ENCODE measurements around the gene FOXRED1. TPM values are rescaled to one million over a fixed set of nuclear protein-coding genes. Genes with fewer than 3 reads are reported as not detected.

FOXRED1 gene
- total RNA-seq, 1 experiment from 2014 or later, result 43.2 TPM

DNA sequence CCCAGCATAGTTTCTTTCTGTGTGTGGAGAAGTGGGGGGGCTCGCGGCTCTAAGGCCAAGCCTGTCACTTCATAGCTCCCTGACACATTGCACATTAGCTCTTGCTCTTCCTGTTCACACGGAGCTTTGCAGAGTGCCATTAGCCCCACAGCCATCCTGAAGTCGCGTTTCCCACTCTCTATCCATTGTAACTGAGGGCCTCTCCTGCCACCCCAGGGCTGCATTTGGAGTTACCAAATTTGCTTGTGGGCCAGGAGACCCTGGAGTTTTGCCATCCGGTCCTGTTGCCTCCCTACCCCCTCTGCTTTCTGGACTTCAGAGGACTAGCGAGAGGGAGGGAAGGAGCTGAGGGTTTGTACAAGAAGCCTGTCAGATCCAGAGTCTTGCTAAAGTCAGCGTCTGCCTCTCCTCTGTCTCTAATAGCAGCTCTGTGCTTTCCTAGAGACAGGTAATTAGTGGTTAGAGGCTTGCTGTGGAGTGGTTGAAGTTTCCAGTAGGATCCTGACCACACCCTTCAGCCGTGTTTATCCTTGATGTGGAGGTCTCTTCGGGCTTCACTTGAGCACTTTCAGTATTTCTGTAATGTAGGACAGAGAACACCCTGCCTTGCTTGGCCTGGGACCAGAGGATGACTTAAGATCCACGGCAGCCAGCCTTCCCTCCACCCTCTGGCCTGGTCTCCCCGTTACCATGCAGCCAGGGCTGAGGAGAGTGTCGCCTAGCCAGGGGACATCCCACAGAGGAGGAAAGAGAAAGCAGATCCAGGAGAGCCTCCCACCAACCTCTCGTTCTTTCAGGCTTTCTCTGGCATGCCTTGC is 49.0 kb downstream of the FOXRED1 start:
- no peak overlapping the region for H2AFZ ChIP-seq
- TF ChIP-seq CTCF (conservative IDR thresholded peaks at IDR 0.05) (no peak), EZH2 (IDR thresholded peaks at IDR 0.05; ENCODE audit: low read depth) (no peak)
- no peak overlapping the region for H3K4me2 ChIP-seq
- H3K79me2 ChIP-seq (ENCODE audit: low read depth), result no peaks in the 10 kb centered on the region
- intact Hi-C loops (cut with micrococcal nuclease; ENCODE audit: unreplicated experiment), result no loop called here
- no peaks in the 10 kb centered on the region for H3K4me1 ChIP-seq (replicated peaks; ENCODE audit: insufficient read depth)
- ChIA-PET POLR2A (ENCODE audit: unreplicated experiment) (interaction anchor here (0.7 kb wide), 1 partner anchor 658 kb away, joined by 3 read pairs; no protein-coding TSS in a partner anchor), CTCF (no interaction called here)
- no peaks in the 10 kb centered on the region for H3F3A ChIP-seq (ENCODE audit: insufficient read depth, low read depth)
- H3K36me3 ChIP-seq (ENCODE audit: low read depth), result 0 out of 2 replicates have a peak, but pooled peaks cover 8% of the 10 kb centered on the region
- H4K20me1 ChIP-seq (ENCODE audit: insufficient read depth), result no peaks in the 10 kb centered on the region
- BruUV-seq (replicated peaks), result no TSS peak
- no peaks in the 10 kb centered on the region for H3K9me2 ChIP-seq (ENCODE audit: insufficient read depth)
- no peak for DNase-seq
- H3K27me3 ChIP-seq (ENCODE audit: insufficient read depth, low read depth), result no peaks in the 10 kb centered on the region
- no peaks in the 10 kb centered on the region for H3K9me3 ChIP-seq (ENCODE audit: insufficient read depth, low read depth)
- H3K4me3 ChIP-seq, result no peak overlapping the region
- no peak overlapping the region for H3K27ac ChIP-seq

GRCh38 chr11:126318574-126319373 is 49.8 kb downstream of the FOXRED1 start:
- Histone ChIP-seq H4K20me1 (ENCODE audit: insufficient read depth) (no peaks in the 10 kb centered on the region), H3K27ac (no peak overlapping the region), H3F3A (ENCODE audit: insufficient read depth, low read depth) (no peaks in the 10 kb centered on the region), H3K9me3 (ENCODE audit: insufficient read depth, low read depth) (no peaks in the 10 kb centered on the region), H3K4me2 (no peak overlapping the region), H3K9me2 (ENCODE audit: insufficient read depth) (no peaks in the 10 kb centered on the region), H3K27me3 (ENCODE audit: insufficient read depth, low read depth) (no peaks in the 10 kb centered on the region), H2AFZ (no peak overlapping the region), H3K36me3 (ENCODE audit: low read depth) (0 out of 2 replicates have a peak, but pooled peaks cover 8% of the 10 kb centered on the region), H3K4me1 (replicated peaks; ENCODE audit: insufficient read depth) (no peaks in the 10 kb centered on the region), H3K4me3 (no peak overlapping the region), H3K79me2 (ENCODE audit: low read depth) (no peaks in the 10 kb centered on the region)
- CTCF ChIA-PET, result interaction anchor here (0.5 kb wide), 1 partner anchor 163 kb away, joined by 3 read pairs; no protein-coding TSS in a partner anchor
- POLR2A ChIA-PET (ENCODE audit: unreplicated experiment), result interaction anchor here (0.7 to 0.9 kb wide), 2 partner anchors 37 to 657 kb away, joined by 3 to 5 read pairs; partner anchors contain the start of gene ST3GAL4
- TF ChIP-seq CTCF (conservative IDR thresholded peaks at IDR 0.05) (no peak), EZH2 (IDR thresholded peaks at IDR 0.05; ENCODE audit: low read depth) (no peak)
- no TSS peak for BruUV-seq (replicated peaks)
- intact Hi-C loops (cut with micrococcal nuclease; ENCODE audit: unreplicated experiment), result no loop called here
- DNase-seq, result no peak

DNA sequence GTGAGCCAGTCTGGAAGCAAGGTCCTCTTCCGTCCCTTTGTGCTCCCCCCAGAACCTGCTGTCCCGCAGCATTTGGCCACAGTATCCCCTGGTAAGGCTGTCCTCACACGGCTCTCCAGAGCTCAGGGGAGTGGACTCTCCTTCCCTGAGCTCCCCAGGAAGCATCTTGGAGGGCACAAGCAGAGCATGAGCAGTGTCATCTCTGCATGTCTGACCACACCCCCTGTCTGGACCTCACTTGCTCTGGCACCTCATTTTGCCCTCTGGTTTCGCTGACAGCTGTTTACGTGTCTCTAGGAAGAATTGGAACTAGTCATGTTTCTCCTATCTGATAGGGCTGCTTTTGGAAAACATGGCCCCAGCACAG is 50.4 kb downstream of the FOXRED1 start:
- Histone ChIP-seq H3K9me2 (ENCODE audit: insufficient read depth) (no peaks in the 10 kb centered on the region), H3K27me3 (ENCODE audit: insufficient read depth, low read depth) (no peaks in the 10 kb centered on the region), H3K4me2 (no peak overlapping the region), H3K4me1 (replicated peaks; ENCODE audit: insufficient read depth) (no peaks in the 10 kb centered on the region), H2AFZ (no peak overlapping the region), H3K27ac (no peak overlapping the region), H3K4me3 (no peak overlapping the region), H4K20me1 (ENCODE audit: insufficient read depth) (no peaks in the 10 kb centered on the region), H3K79me2 (ENCODE audit: low read depth) (no peaks in the 10 kb centered on the region), H3F3A (ENCODE audit: insufficient read depth, low read depth) (no peaks in the 10 kb centered on the region), H3K9me3 (ENCODE audit: insufficient read depth, low read depth) (no peaks in the 10 kb centered on the region), H3K36me3 (ENCODE audit: low read depth) (0 out of 2 replicates have a peak, but pooled peaks cover 4% of the 10 kb centered on the region)
- BruUV-seq (replicated peaks), result no TSS peak
- ChIA-PET CTCF (interaction anchor here (0.5 kb wide), 1 partner anchor 162 kb away, joined by 3 read pairs; no protein-coding TSS in a partner anchor), POLR2A (ENCODE audit: unreplicated experiment) (interaction anchor here (0.5 to 0.9 kb wide), 2 partner anchors 31 to 36 kb away, joined by 3 to 5 read pairs; partner anchors contain the start of gene ST3GAL4)
- TF ChIP-seq EZH2 (IDR thresholded peaks at IDR 0.05; ENCODE audit: low read depth), result no peak
- TF ChIP-seq CTCF (conservative IDR thresholded peaks at IDR 0.05), result no peak
- intact Hi-C loops (cut with micrococcal nuclease; ENCODE audit: unreplicated experiment), result no loop called here
- DNase-seq, result no peak

All from PC-9 (cell line).